MCF 10A (cell line): ENCODE results near the gene AEBP1. TPM values are rescaled to one million over a fixed set of nuclear protein-coding genes. Genes with fewer than 3 reads are reported as not detected.

Experiments
- BruUV-seq: library from RNA; stranded (reverse); fragments of 400-500 nt; replicated peaks from 2 replicates; lab custom pipeline; 2021; lab: Mats Ljungman, UMichigan
- CTCF ChIA-PET: fragments of 300-600 bp; sonication (Branson Sonifier 250); formaldehyde crosslinking; extraction: SDS; loops from one replicate; lab custom pipeline; 2021; ENCODE audit warnings: antibody characterized with exemption, inconsistent platforms; lab: Yijun Ruan, JAX
- POLR2A ChIA-PET: fragments of 300-600, 350-650 bp; sonication (Branson Sonifier 250); formaldehyde crosslinking; extraction: SDS; loops from one replicate; lab custom pipeline; 2020; ENCODE audit warnings: antibody characterized with exemption, inconsistent platforms; lab: Yijun Ruan, JAX
- DNase-seq: peaks from one replicate; pipeline ENCODE4 v3.0.0-alpha.2; 2018; ENCODE audit not compliant: unreplicated experiment
- H3K27ac Mint-ChIP-seq: one replicate; pipeline ENCODE4 v1.8.0; 2022; ENCODE audit warnings: mild to moderate bottlenecking, low read depth, mixed read lengths; ENCODE audit not compliant: unreplicated experiment
- H3K27me3 Mint-ChIP-seq: one replicate; pipeline ENCODE4 v1.8.0; 2022; ENCODE audit warnings: mixed read lengths; ENCODE audit not compliant: insufficient read depth, unreplicated experiment
- H3K36me3 Mint-ChIP-seq: one replicate; pipeline ENCODE4 v1.8.0; 2022; ENCODE audit warnings: mild to moderate bottlenecking, moderate library complexity, mixed read lengths; ENCODE audit not compliant: insufficient read depth, unreplicated experiment
- H3K4me1 Mint-ChIP-seq: one replicate; pipeline ENCODE4 v1.8.0; 2022; ENCODE audit warnings: mixed read lengths; ENCODE audit not compliant: insufficient read depth, unreplicated experiment
- H3K4me3 Mint-ChIP-seq: one replicate; pipeline ENCODE4 v1.8.0; 2022; ENCODE audit warnings: mild to moderate bottlenecking, moderate library complexity, mixed read lengths; ENCODE audit not compliant: unreplicated experiment
- H3K9me3 Mint-ChIP-seq: one replicate; pipeline ENCODE4 v1.8.0; 2022; ENCODE audit warnings: mixed read lengths; ENCODE audit not compliant: unreplicated experiment
- CTCF ChIP-seq: fragments of 200-600 bp; IDR thresholded peaks from one replicate; pipeline ENCODE4 v1.8.0; 2022; ENCODE audit warnings: antibody characterized with exemption, mild to moderate bottlenecking; ENCODE audit not compliant: unreplicated experiment
- intact Hi-C: fragments of 100-400 bp; cut with micrococcal nuclease; formaldehyde crosslinking; loops from 2 replicates; pipeline ENCODE4 v1.14.1; 2022
- total RNA-seq: library from RNA; stranded (reverse); gene quantifications from 2 replicates; pipeline ENCODE4 v1.2.3, GENCODE V29; 2022

The AEBP1 gene
- total RNA-seq, 1 experiment from 2014 or later, result not detected

- H3K36me3 Mint-ChIP-seq, result peaks cover 23% of the 10 kb centered on the region
- intact Hi-C loops, result no loop called here
- no peak for DNase-seq
- no peak for TF ChIP-seq CTCF
- no TSS peak for BruUV-seq
- H3K9me3 Mint-ChIP-seq, result no peaks in the 10 kb centered on the region
- no peak overlapping the region for H3K4me3 Mint-ChIP-seq
- ChIA-PET POLR2A (interaction anchor here (2.3 kb wide), 1 partner anchor 10 kb away, joined by 8 read pairs; no protein-coding TSS in a partner anchor), CTCF (interaction anchor here (0.5 kb wide), 1 partner anchor 164 kb away, joined by 3 read pairs; no protein-coding TSS in a partner anchor)
- H3K27me3 Mint-ChIP-seq, result no peaks in the 10 kb centered on the region
- no peaks in the 10 kb centered on the region for H3K4me1 Mint-ChIP-seq
- no peak overlapping the region for H3K27ac Mint-ChIP-seq
Measured at GRCh38 chr7:44112231-44112996, 8.3 kb downstream of the AEBP1 start.

GRCh38 chr7:44112997-44113763 is 9.0 kb downstream of the AEBP1 start:
- ChIA-PET POLR2A (no interaction called here), CTCF (interaction anchor here (0.5 kb wide), 1 partner anchor 164 kb away, joined by 3 read pairs; no protein-coding TSS in a partner anchor)
- Mint-ChIP-seq H3K9me3 (no peaks in the 10 kb centered on the region), H3K4me3 (no peak overlapping the region), H3K4me1 (peaks cover 4% of the 10 kb centered on the region), H3K27me3 (no peaks in the 10 kb centered on the region), H3K27ac (no peak overlapping the region), H3K36me3 (peaks cover 23% of the 10 kb centered on the region)
- BruUV-seq, result no TSS peak
- TF ChIP-seq CTCF, result no peak
- intact Hi-C loops, result no loop called here
- DNase-seq, result no peak

DNA sequence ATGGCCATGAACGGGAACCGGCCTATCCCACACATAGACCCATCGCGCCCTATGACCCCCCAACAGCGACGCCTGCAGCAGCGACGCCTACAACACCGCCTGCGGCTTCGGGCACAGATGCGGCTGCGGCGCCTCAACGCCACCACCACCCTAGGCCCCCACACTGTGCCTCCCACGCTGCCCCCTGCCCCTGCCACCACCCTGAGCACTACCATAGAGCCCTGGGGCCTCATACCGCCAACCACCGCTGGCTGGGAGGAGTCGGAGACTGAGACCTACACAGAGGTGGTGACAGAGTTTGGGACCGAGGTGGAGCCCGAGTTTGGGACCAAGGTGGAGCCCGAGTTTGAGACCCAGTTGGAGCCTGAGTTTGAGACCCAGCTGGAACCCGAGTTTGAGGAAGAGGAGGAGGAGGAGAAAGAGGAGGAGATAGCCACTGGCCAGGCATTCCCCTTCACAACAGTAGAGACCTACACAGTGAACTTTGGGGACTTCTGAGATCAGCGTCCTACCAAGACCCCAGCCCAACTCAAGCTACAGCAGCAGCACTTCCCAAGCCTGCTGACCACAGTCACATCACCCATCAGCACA is 9.7 kb downstream of the AEBP1 start:
- POLR2A ChIA-PET, result interaction anchor here (0.8 to 1.5 kb wide), 3 partner anchors 9 to 377 kb away, joined by 3 to 4 read pairs (median 4); partner anchors contain the start of gene POLD2
- CTCF ChIA-PET, result no interaction called here
- TF ChIP-seq CTCF, result no peak
- peaks cover 23% of the 10 kb centered on the region for H3K36me3 Mint-ChIP-seq
- no peak for DNase-seq
- H3K9me3 Mint-ChIP-seq, result no peaks in the 10 kb centered on the region
- no TSS peak for BruUV-seq
- no peak overlapping the region for H3K4me3 Mint-ChIP-seq
- H3K27ac Mint-ChIP-seq, result no peak overlapping the region
- H3K4me1 Mint-ChIP-seq, result peaks cover 5% of the 10 kb centered on the region
- intact Hi-C loops, result no loop called here
- H3K27me3 Mint-ChIP-seq, result no peaks in the 10 kb centered on the region
